ENCODE results near the gene RPL11.

RPL11 gene

DNA sequence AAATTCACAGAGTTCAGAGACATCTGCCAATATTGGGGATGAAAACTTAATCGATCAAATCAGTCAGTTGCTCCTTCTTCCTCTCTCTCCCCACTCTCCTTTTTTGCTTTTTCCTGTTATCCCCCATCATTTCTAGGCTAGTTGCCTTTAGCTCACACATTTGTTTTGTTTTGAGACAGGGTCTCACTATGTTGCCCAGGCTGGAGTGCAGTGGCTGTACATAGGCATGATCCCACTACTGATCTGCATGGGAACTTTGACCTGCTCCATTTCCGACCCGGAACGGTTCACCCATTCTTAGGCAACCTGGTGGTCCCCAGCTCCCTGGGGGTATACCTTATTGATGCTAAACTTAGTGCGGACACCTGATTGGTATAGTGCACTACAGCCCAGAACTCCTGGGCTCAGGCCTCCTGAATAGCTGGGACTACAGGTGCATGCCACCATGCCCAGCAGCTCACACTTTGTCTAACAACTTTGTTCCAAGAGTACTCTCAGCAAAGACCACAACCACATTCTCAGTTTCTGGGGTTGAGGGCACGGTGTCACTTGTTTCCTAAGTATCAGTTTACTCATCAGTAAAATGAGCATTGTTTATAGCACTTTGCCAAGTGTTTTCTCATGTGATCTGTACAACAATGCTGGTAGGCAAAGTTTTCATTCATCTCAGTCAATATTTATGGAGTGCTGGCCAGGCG lies 45.0 kb downstream of the RPL11 start:
- peak; percentile 46 for DNase-seq

DNA sequence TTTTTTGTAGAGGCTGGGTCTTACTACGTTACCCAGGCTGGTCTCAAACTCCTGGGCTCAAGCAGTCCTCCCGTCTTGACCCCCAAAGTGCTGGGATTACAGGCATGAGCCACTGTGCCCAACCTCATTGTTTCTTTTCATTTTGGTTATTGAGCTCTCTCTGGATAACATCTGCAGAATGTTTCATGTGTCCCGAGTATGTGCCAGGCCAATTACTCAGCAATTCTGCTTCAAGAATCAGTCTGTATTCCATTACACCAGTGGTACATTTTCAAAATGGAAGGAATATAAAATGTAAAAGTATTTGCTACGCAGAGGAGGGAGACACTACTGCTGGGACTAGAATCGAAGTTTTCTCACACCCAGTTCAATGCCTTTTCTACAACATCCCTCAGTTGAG lies 50.0 kb downstream of the RPL11 start:
- no peak for DNase-seq

DNA sequence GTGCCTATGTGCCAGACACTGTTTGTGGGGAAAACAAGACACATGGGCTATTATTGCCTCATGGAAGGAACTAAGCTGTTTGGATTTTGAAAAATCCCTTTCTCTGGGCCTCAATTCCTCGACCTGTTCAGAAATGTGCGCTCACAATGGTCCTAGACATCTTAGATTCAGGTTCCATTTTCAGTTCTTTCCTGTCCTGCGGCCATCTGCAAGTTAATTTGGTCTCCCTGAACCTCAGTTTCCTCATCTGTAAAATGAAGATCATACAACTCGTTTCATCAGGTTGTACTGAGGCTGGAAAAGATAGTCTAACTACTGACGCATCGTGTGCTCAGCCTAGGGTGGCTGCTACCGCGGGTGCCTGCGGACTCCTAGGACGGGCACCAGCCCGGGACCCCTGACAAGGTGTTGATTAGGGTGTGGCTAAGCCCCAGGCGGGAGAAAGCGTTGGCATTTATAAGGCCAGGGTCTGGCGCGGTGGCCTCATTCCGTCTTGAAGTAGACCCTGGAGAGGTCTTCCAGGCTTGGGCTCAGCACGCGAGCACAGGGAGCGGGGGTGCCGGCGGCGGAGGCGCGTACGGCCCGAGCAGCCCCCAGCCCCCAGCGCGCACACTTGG lies 51.2 kb downstream of the RPL11 start:
- peak; percentile 32 for DNase-seq

DNA sequence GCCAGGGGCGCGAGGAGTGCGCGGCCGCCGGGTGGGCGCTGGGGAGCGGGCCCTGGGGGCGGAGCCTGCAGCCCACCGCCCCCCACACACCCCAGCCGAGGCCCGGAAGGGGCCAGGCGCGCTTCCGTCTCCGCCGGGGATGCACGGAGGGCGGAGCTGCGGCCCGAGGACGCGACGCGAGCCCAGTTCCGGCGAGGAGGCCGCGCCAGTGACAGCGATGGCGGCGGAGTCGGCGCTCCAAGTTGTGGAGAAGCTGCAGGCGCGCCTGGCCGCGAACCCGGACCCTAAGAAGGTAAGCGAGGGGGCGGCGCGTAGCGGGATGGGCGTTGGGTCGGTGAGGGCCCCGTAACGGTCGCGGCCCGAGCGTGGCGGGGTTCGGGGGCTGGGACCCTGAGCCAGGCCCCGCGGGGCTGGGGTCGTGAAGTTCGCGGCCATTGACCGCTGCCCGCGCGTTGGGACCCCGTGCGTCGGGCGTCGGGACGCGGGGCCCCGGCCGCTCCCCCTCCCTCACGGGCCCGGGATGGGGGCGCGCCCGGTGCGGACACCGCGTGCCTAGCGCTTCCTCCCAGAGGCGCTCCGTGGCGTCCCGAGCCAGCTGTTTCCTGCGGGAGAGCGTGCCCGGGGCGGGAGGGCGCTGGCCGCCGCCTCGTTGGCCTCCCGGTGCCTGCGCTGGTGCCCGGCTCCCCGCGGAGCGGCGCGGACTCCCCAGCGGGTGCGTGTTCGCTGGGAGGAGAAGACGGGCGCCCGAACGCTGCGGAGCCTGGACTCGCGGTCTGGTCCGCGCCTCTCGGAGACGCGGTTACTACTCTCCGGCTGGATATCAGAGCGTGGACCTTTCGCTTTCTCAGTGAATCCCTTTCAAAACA lies 51.9 kb downstream of the RPL11 start, which contains the start of gene ELOA:
TSS of gene ELOA (plus strand) at position 185 of the 866 bp plus-strand sequence. CDS start at position 218, 33 bp downstream.
- peak; percentile 74 for DNase-seq

GRCh38 chr1:23745515-23745914 lies 53.9 kb downstream of the RPL11 start:
- no peak for DNase-seq

All from stimulated activated CD4-positive, alpha-beta T cell treated with anti-CD3 and anti-CD28 coated beads, Interleukin-1b, Interleukin-23, amount 100 ng/mL, for 48 hours (primary cell).